ENCODE measurements around the gene POLR2E. TPM values are rescaled to one million over a fixed set of nuclear protein-coding genes. Genes with fewer than 3 reads are reported as not detected.
A peak's percentile ranks its signal among the peaks of the same experiment; 100 is the strongest.

Gene POLR2E
- total RNA-seq, 2 experiments from 2014 or later: 45.8 to 49.0 TPM

DNA sequence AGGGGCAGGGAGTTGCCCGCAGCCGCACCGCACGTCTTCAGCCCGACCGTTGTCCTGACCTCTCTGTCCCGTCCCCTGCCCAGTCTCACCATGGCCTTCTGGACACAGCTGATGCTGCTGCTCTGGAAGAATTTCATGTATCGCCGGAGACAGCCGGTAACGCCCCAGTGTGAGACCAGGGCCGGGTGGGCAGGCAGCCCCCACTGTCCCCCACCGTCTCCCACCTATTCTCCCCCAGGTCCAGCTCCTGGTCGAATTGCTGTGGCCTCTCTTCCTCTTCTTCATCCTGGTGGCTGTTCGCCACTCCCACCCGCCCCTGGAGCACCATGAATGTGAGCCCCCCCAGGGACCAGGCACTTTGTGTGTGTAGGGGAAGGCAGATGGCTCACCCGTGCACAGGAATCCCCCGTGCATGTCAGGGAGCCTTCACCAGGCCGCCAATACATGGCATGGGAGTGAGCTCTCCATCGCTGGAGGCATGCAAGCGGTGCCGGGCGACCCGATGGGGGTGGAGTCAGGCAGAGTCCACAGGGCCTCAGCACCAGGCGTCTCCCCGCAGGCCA, 53.8 kb downstream of the POLR2E start:
- peaks cover 53% of the 10 kb centered on the region for H3K36me3 ChIP-seq (ENCODE audit: insufficient read depth, low read length)
- TF ChIP-seq, protein P1, sequence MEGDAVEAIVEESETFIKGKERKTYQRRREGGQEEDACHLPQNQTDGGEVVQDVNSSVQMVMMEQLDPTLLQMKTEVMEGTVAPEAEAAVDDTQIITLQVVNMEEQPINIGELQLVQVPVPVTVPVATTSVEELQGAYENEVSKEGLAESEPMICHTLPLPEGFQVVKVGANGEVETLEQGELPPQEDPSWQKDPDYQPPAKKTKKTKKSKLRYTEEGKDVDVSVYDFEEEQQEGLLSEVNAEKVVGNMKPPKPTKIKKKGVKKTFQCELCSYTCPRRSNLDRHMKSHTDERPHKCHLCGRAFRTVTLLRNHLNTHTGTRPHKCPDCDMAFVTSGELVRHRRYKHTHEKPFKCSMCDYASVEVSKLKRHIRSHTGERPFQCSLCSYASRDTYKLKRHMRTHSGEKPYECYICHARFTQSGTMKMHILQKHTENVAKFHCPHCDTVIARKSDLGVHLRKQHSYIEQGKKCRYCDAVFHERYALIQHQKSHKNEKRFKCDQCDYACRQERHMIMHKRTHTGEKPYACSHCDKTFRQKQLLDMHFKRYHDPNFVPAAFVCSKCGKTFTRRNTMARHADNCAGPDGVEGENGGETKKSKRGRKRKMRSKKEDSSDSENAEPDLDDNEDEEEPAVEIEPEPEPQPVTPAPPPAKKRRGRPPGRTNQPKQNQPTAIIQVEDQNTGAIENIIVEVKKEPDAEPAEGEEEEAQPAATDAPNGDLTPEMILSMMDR (IDR thresholded peaks at IDR 0.05): no peak
- no peaks in the 10 kb centered on the region for H3K9me3 Mint-ChIP-seq
- H3K4me3 Mint-ChIP-seq: peak overlapping the region; percentile 100
- H3K27me3 ChIP-seq (ENCODE audit: control insufficient read depth in 1 of 2, insufficient read depth in 2 of 2, low read length in 2 of 2): no peaks in the 10 kb centered on the region
- no peak overlapping the region for H3K27ac ChIP-seq (ENCODE audit: low read depth in 1 of 2, low read length in 2 of 2)
- intact Hi-C loops (cut with DNase I, micrococcal nuclease): loop anchor here in 1 of 2 experiments (2.0 kb wide), 1 partner anchor 21 kb away; the partner anchor contains the start of genes RNU6-2 and TMEM259
- peak overlapping the region; percentile 91 for H3K4me3 ChIP-seq (ENCODE audit: low read length)
- CTCF ChIA-PET: interaction anchor here (0.8 to 2.3 kb wide), 3 partner anchors 24 to 203 kb away, joined by 3 to 6 read pairs (median 3); no protein-coding TSS in a partner anchor
- POLR2A ChIA-PET: interaction anchor here (0.9 to 9.0 kb wide), 13 partner anchors 9 to 228 kb away, joined by 3 to 203 read pairs (median 6); partner anchors contain the start of genes ARHGAP45, CIRBP, CNN2 and RNU6-2
- peaks cover 47% of the 10 kb centered on the region for H3K4me1 Mint-ChIP-seq (ENCODE audit: low read depth)
- no peaks in the 10 kb centered on the region for H3K27me3 Mint-ChIP-seq
- H3K27ac Mint-ChIP-seq: peak overlapping the region; percentile 92
- H3K9me3 ChIP-seq (ENCODE audit: control insufficient read depth in 1 of 2, insufficient read depth in 1 of 2, low read length in 2 of 2): no peaks in the 10 kb centered on the region
- DNase-seq (peak in 1 of 14 experiments; percentile 43), ATAC-seq (ENCODE audit: poor library complexity) (no peak)
- H3K36me3 Mint-ChIP-seq (ENCODE audit: low read depth): peaks cover 60% of the 10 kb centered on the region
- H3K4me1 ChIP-seq (ENCODE audit: insufficient read depth, low read length): peaks cover 76% of the 10 kb centered on the region

DNA sequence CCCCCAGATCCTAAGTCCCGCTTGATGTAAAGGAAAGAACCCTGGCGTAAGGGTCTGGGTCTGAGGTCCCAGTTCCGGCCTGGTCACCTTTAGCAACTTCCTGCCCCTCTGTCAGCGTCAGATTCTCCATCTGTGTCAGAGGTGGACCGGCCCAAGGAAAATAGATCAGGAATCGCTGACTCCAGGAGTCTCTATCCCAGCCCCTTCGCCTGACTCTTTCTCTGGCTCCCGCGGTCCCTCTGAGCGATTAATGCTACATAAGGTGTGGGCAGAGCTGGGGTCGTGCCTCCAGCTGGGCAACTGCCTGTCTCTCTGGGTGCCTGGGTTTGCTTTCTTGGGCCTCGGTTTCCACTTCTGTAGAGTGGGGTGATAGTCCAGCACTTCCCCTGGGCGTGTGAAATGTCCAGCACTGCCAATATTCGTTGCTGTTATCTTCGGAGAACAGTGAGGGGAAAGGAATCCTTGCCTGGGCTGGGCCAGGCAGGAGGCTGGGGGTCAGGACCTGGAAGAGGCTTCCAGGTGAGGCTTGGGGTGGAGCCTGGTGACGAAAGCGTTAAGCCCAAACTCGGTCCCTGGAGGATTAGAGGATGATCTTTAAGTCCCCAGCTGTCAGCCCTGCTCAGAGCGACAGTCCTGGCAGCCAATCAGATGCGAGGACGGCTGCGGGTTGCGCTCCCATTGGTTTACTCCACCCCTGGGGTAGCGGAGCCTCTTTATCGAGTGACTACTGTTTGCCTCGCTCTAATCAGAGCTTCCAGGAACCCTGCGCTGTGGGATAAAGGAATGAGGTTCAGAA, 54.5 kb downstream of the POLR2E start:
- Histone ChIP-seq H3K4me3 (ENCODE audit: low read length) (peak overlapping the region; percentile 91), H3K27me3 (ENCODE audit: control insufficient read depth in 1 of 2, insufficient read depth in 2 of 2, low read length in 2 of 2) (no peaks in the 10 kb centered on the region), H3K9me3 (ENCODE audit: control insufficient read depth in 1 of 2, insufficient read depth in 1 of 2, low read length in 2 of 2) (no peaks in the 10 kb centered on the region), H3K4me1 (ENCODE audit: insufficient read depth, low read length) (peaks cover 78% of the 10 kb centered on the region), H3K27ac (ENCODE audit: low read depth in 1 of 2, low read length in 2 of 2) (peak overlapping the region; percentile 43 to 51), H3K36me3 (ENCODE audit: insufficient read depth, low read length) (peaks cover 53% of the 10 kb centered on the region)
- ATAC-seq (ENCODE audit: poor library complexity) (peak; percentile 52), DNase-seq (peak; percentile 79 to 96 (median 89))
- TF ChIP-seq, protein P1 (IDR thresholded peaks at IDR 0.05): no peak
- POLR2A ChIA-PET: interaction anchor here (0.8 to 9.0 kb wide), 22 partner anchors 9 to 229 kb away, joined by 3 to 203 read pairs (median 5); partner anchors contain the start of genes ARHGAP45, CIRBP, CNN2 and MED16
- H3K4me3 Mint-ChIP-seq: peak overlapping the region; percentile 100
- no peaks in the 10 kb centered on the region for H3K9me3 Mint-ChIP-seq
- H3K27ac Mint-ChIP-seq: peak overlapping the region; percentile 92
- H3K27me3 Mint-ChIP-seq: no peaks in the 10 kb centered on the region
- H3K4me1 Mint-ChIP-seq (ENCODE audit: low read depth): peaks cover 52% of the 10 kb centered on the region
- intact Hi-C loops (cut with DNase I, micrococcal nuclease): loop anchor here (1.0 to 2.0 kb wide), 2 partner anchors 9 to 20 kb away; partner anchors contain the start of genes RNU6-2 (in 1 of the 2) and TMEM259 (in 1 of the 2)
- H3K36me3 Mint-ChIP-seq (ENCODE audit: low read depth): peaks cover 67% of the 10 kb centered on the region
- CTCF ChIA-PET: interaction anchor here (0.8 to 3.6 kb wide), 9 partner anchors 19 to 226 kb away, joined by 3 to 20 read pairs (median 3); partner anchors contain the start of genes RNU6-2 and TMEM259

Data from CD4-positive, alpha-beta T cell (primary cell).